ENCODE measurements around the gene CCDC136.

- TF ChIP-seq PATZ1 (CRISPR knock-in tag; IDR thresholded peaks at IDR 0.05; ENCODE audit: borderline replicate concordance) (no peak), CREB5 (CRISPR knock-in tag; IDR thresholded peaks at IDR 0.05; ENCODE audit: low read depth) (no peak), CSRNP3 (CRISPR knock-in tag; IDR thresholded peaks at IDR 0.05) (no peak)
Measured at GRCh38 chr7:128844777-128845311, 53.1 kb downstream of the CCDC136 start.

Measured in SK-N-SH treated with all-trans-retinoic acid at 6 μM for 48 hours (cell line).